RWPE1 (cell line): ENCODE data around the gene EIPR1.

Experiments used
- CTCF ChIA-PET: fragments of 350-600 bp; sonication (Branson Sonifier 250); formaldehyde crosslinking; extraction: SDS; loops from one replicate; lab custom pipeline; 2021; lab: Yijun Ruan, JAX
- POLR2A ChIA-PET: fragments of 400-600 bp; formaldehyde crosslinking; extraction: SDS; loops from one replicate; lab custom pipeline; 2020; ENCODE audit warnings: antibody characterized with exemption; ENCODE audit not compliant: low non-redundant PET; lab: Yijun Ruan, JAX
- DNase-seq: peaks from one replicate; pipeline ENCODE4 v3.0.0; 2012; ENCODE audit warnings: low spot score
- H3K27ac ChIP-seq: fragments of 450-650 bp; 2 replicates; pipeline ENCODE4 v1.5.1; 2017
- CTCF ChIP-seq: fragments of 450-650 bp; conservative IDR thresholded peaks from 2 replicates; pipeline ENCODE4 v1.5.1; 2017; ENCODE audit warnings: low read depth, mild to moderate bottlenecking

The EIPR1 gene

GRCh38 chr2:3309496-3310355, 67.9 kb downstream of the EIPR1 start:
- TF ChIP-seq CTCF: no peak
- ChIA-PET POLR2A (no interaction called here), CTCF (no interaction called here)
- no peak for DNase-seq
- no peak overlapping the region for H3K27ac ChIP-seq

- no peak overlapping the region for H3K27ac ChIP-seq
- DNase-seq: no peak
- ChIA-PET POLR2A (no interaction called here), CTCF (no interaction called here)
- TF ChIP-seq CTCF: no peak
Observed at GRCh38 chr2:3307901-3308300, 69.7 kb downstream of the EIPR1 start.

- TF ChIP-seq CTCF: no peak
- DNase-seq: no peak
- CTCF ChIA-PET: no interaction called here
- POLR2A ChIA-PET: no interaction called here
- no peak overlapping the region for H3K27ac ChIP-seq
Observed at GRCh38 chr2:3307236-3307635, 70.4 kb downstream of the EIPR1 start.

GRCh38 chr2:3305952-3306351, 71.7 kb downstream of the EIPR1 start:
- H3K27ac ChIP-seq: no peak overlapping the region
- ChIA-PET CTCF (no interaction called here), POLR2A (interaction anchor here (0.6 kb wide), 1 partner anchor 346 kb away, joined by 7 read pairs; no protein-coding TSS in a partner anchor)
- DNase-seq: no peak
- no peak for TF ChIP-seq CTCF

- TF ChIP-seq CTCF: no peak
- ChIA-PET CTCF (no interaction called here), POLR2A (no interaction called here)
- no peak overlapping the region for H3K27ac ChIP-seq
- no peak for DNase-seq
Observed at GRCh38 chr2:3305431-3305830, 72.2 kb downstream of the EIPR1 start.

- peak; percentile 86 for DNase-seq
- H3K27ac ChIP-seq: peak overlapping the region; percentile 14; the same call in 1 of the 2 replicates
- CTCF ChIA-PET: interaction anchor here (0.6 to 1.3 kb wide), 7 partner anchors 8 to 1220 kb away, joined by 3 to 4 read pairs (median 3); no protein-coding TSS in a partner anchor
- POLR2A ChIA-PET: no interaction called here
- peak; percentile 98 for TF ChIP-seq CTCF
Observed at GRCh38 chr2:3303583-3304406, 73.8 kb downstream of the EIPR1 start.
